Kidney (tissue), 14 donors: Measurements from ENCODE around the gene C3orf20. TPM values are rescaled to one million over a fixed set of nuclear protein-coding genes. Genes with fewer than 3 reads are reported as not detected.

Experiments used
- DNase-seq, 5 donors: peaks; one replicate each; pipeline ENCODE4 v3.0.0-alpha.2; 2013 to 2020
- FAIRE-seq: peaks from 2 replicates; lab custom pipeline; 2012; peaks lifted over from hg19 to GRCh38; lab: Jason Lieb, UNC
- H3K27ac ChIP-seq, 2 donors: one replicate each; pipeline ENCODE4 v1.7.0; 2013; ENCODE audit warnings: low read depth in 2 of 2, low read length in 2 of 2, inconsistent platforms in 1 of 2
- H3K27me3 ChIP-seq: one replicate; pipeline ENCODE4 v1.7.1; 2013; ENCODE audit warnings: low read length, inconsistent platforms; ENCODE audit not compliant: control insufficient read depth, insufficient read depth
- H3K36me3 ChIP-seq, 3 donors: one replicate each; pipeline versions ENCODE4 v1.7.0 to v1.7.1; 2013; ENCODE audit warnings: low read length in 3 of 3, control low read depth in 1 of 3, inconsistent platforms in 1 of 3; ENCODE audit not compliant: insufficient read depth in 3 of 3, control insufficient read depth in 2 of 3
- H3K4me1 ChIP-seq, 3 donors: one replicate each; pipeline versions ENCODE4 v1.7.0 to v1.7.1; 2013; ENCODE audit warnings: low read length in 3 of 3, inconsistent platforms in 1 of 3, low read depth in 1 of 3; ENCODE audit not compliant: control insufficient read depth in 2 of 3, insufficient read depth in 2 of 3
- H3K4me3 ChIP-seq, 3 donors: one replicate each; pipeline versions ENCODE4 v1.7.0 to v1.8.1; 2013; ENCODE audit warnings: low read length in 3 of 3, control low read depth in 1 of 3, inconsistent platforms in 1 of 3
- H3K9ac ChIP-seq, 3 donors: one replicate each; pipeline versions ENCODE4 v1.7.0 to v1.7.1; 2013; ENCODE audit warnings: low read length in 3 of 3, control low read depth in 1 of 3, inconsistent platforms in 1 of 3
- H3K9me3 ChIP-seq, 3 donors: one replicate each; pipeline versions ENCODE4 v1.7.0 to v1.7.1; 2013; ENCODE audit warnings: low read length in 3 of 3, control low read depth in 1 of 3, inconsistent platforms in 1 of 3; ENCODE audit not compliant: control insufficient read depth in 2 of 3, insufficient read depth in 1 of 3
- intact Hi-C: fragments of 100-400 bp; cut with DNase I; formaldehyde crosslinking; loops from one replicate; pipeline ENCODE4 v1.11.1; 2022
- polyA plus RNA-seq: library from polyadenylated mRNA; stranded (reverse); fragments of 350-450 nt; fragmentation: Illumina TruSeq; extraction: RNeasy Lipid Tissue Mini Kit (QIAGEN cat#74804); gene quantifications from one replicate; pipeline ENCODE4 v1.2.3, GENCODE V29; 2014; ENCODE audit warnings: low read depth, low replicate concordance; ENCODE audit not compliant: insufficient read depth
- total RNA-seq: library from RNA; stranded (reverse); fragmentation: NEBNext Ultra II Directional; extraction: Animal tissue kit (Norgen Biotek cat#: 25700); gene quantifications from one replicate; pipeline ENCODE4 v1.2.1, GENCODE V29; 2021
- TF ChIP-seq, protein P1 (sequence below): IDR thresholded peaks from 3 replicates; pipeline ENCODE4 v1.5.1; 2012; ENCODE audit warnings: mild to moderate bottlenecking, moderate library complexity, borderline replicate concordance; ENCODE audit not compliant: insufficient read depth; ENCODE audit errors: extremely low read depth
- donor health status: control.
- donor health status: control.
- donor health status: control.
- donor health status: control.
- donor health status: control.
- donor health status: DM: yes; HTN: yes; CAD: no.
- donor health status: Normal renal cell carcinoma (clear cell type).

Gene C3orf20
- total and polyA plus RNA-seq, 2 donors from 2014 or later: 0.16 TPM; not detected in 1

DNA sequence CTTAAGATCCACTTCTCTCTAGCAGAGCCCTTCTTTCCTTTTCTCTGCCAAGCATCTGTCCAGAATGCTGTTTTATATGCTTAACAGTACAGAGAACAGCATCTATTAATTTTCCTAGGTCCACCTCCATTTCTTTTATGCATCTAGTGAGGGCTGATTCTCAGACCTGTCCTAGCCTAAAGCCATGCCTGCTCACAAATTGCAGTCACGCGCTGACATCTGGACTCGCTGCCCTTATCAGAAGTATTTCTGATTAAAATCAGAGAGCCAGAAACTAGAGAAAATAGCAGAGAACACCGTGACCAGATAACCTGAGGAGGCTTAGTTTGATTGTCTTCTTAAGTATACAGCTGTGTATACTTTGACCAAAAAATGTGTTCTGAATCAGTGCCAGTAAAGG, 1.9 kb downstream of the C3orf20 start:
- no peaks in the 10 kb centered on the region for H3K27me3 ChIP-seq
- FAIRE-seq (no peak), DNase-seq (no peak)
- no peak overlapping the region for H3K27ac ChIP-seq
- intact Hi-C loops: no loop called here
- H3K9ac ChIP-seq: no peak overlapping the region
- TF ChIP-seq, protein P1, sequence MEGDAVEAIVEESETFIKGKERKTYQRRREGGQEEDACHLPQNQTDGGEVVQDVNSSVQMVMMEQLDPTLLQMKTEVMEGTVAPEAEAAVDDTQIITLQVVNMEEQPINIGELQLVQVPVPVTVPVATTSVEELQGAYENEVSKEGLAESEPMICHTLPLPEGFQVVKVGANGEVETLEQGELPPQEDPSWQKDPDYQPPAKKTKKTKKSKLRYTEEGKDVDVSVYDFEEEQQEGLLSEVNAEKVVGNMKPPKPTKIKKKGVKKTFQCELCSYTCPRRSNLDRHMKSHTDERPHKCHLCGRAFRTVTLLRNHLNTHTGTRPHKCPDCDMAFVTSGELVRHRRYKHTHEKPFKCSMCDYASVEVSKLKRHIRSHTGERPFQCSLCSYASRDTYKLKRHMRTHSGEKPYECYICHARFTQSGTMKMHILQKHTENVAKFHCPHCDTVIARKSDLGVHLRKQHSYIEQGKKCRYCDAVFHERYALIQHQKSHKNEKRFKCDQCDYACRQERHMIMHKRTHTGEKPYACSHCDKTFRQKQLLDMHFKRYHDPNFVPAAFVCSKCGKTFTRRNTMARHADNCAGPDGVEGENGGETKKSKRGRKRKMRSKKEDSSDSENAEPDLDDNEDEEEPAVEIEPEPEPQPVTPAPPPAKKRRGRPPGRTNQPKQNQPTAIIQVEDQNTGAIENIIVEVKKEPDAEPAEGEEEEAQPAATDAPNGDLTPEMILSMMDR: no peak
- peaks cover 0 to 4% (median 0%) of the 10 kb centered on the region in 3 donors for H3K9me3 ChIP-seq
- H3K4me3 ChIP-seq: no peak overlapping the region
- H3K36me3 ChIP-seq: peaks cover 0 to 9% (median 4%) of the 10 kb centered on the region in 3 donors
- no peaks in the 10 kb centered on the region for H3K4me1 ChIP-seq

DNA sequence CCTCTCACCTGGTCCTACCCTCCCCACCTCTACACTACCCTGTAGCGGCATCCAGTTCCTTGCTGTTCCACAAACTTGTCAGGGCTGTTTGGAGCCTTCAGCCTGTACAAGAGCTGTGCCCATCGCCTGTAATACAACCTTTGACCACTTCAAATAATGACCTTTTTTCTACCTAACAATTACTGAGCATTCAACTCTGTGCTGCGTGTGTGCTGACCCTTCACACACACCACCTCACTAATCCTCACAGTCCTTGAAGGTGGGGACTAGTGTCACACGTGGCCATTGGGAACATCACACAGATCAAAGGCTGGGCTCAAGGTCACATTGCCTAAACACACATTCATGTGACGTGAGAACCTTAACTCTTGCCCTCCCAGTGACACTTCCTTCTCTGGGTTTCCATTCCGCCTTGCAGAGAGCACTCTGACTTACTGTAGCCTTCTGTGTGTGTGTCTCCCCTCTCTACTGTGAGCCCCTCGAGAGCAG, 3.1 kb downstream of the C3orf20 start:
- TF ChIP-seq, protein P1: no peak
- intact Hi-C loops: no loop called here

DNA sequence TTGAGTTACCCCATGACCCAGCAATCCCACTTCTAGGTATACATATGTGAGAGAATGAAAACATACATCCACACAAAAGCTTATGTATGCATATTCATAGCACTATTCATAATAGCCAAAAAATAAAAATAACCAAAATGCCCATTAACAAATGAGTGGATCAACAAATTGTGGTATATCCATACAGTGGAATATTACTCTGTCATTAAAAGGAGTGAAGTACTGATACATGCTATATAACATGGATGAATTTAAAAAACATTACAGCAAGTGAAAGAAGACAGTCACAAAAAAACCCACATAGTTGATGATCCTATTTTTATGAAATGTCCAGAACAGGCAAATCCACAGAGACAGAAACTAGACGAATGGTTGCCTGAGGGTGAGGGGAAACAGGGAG, 5.2 kb downstream of the C3orf20 start:
- TF ChIP-seq, protein P1: no peak
- Histone ChIP-seq H3K4me1 (no peaks in the 10 kb centered on the region), H3K4me3 (no peak overlapping the region), H3K9me3 (peaks cover 0 to 4% (median 0%) of the 10 kb centered on the region in 3 donors), H3K9ac (no peak overlapping the region), H3K36me3 (no peaks in the 10 kb centered on the region), H3K27ac (no peak overlapping the region), H3K27me3 (no peaks in the 10 kb centered on the region)
- DNase-seq (no peak), FAIRE-seq (no peak)
- intact Hi-C loops: no loop called here

More for the DNA sequence above, 3.1 kb downstream of the C3orf20 start:
- Histone ChIP-seq H3K9ac (no peak overlapping the region), H3K4me3 (no peak overlapping the region), H3K9me3 (peaks cover 0 to 4% (median 0%) of the 10 kb centered on the region in 3 donors), H3K27ac (no peak overlapping the region), H3K4me1 (no peaks in the 10 kb centered on the region), H3K36me3 (no peaks in the 10 kb centered on the region), H3K27me3 (no peaks in the 10 kb centered on the region)
- DNase-seq (no peak), FAIRE-seq (no peak)

DNA sequence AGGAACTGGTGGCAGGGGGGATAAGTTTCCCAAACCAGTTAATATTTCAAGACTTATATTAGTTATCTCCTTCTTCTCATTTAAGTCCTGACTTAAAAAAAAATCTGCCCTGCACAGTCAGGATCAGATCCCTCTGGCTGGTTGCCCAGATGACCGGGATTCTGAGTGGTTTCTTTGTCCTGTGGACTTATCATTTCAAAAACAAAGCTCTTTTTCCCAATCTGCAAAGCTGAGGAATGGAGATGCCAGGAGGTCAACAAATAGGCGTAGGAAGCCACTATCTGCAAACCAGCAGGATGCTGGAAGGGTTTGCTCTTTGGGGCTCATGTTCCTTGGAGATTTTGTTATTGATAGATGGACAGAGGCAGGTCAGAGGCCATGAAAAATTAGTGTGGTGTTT, 5.8 kb downstream of the C3orf20 start:
- FAIRE-seq (no peak), DNase-seq (peak in 1 of 5 donors; percentile 14)
- no peaks in the 10 kb centered on the region for H3K36me3 ChIP-seq
- H3K27ac ChIP-seq: no peak overlapping the region
- H3K9ac ChIP-seq: no peak overlapping the region
- TF ChIP-seq, protein P1: no peak
- H3K4me1 ChIP-seq: no peaks in the 10 kb centered on the region
- H3K9me3 ChIP-seq: peaks cover 0 to 4% (median 0%) of the 10 kb centered on the region in 3 donors
- intact Hi-C loops: no loop called here
- no peak overlapping the region for H3K4me3 ChIP-seq
- H3K27me3 ChIP-seq: no peaks in the 10 kb centered on the region
